DOHH2 (cell line): Measurements from ENCODE around the gene DSG2.

Experiments used
- EZH2phosphoT487 ChIP-seq: fragments of 200-600 bp; sonication (generic); IDR thresholded peaks from 2 replicates; pipeline ENCODE4 v1.6.1; 2017; ENCODE audit warnings: borderline replicate concordance, mild to moderate bottlenecking, antibody characterized with exemption, low read length, moderate library complexity, mixed read lengths
- TF ChIP-seq, protein P1 (sequence below): fragments of 200-600 bp; sonication (generic); IDR thresholded peaks from one replicate; pipeline ENCODE4 v1.5.1; 2014; ENCODE audit warnings: antibody characterized with exemption, mild to moderate bottlenecking, low read depth, low read length; ENCODE audit not compliant: poor library complexity, severe bottlenecking

DNA sequence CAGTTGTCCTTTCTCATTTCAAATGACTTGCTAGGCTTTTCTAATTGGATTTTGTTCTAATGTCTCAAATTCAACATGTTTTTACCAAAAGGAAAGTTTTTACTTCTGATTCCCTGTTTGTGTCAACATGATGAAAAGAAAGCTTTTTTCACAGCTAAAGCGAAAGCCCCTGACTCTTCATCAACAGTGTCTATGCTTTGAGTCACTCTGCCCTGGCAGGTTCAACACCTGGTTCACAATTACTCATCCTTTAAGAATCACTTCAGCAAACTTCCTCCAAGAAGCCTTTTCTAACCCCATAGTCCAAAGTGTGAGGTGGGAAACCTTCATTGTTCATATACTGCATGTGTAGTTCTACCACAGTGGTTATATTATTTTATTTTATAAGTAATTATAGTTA is 7.6 kb upstream of the DSG2 start:
- TF ChIP-seq, protein P1, sequence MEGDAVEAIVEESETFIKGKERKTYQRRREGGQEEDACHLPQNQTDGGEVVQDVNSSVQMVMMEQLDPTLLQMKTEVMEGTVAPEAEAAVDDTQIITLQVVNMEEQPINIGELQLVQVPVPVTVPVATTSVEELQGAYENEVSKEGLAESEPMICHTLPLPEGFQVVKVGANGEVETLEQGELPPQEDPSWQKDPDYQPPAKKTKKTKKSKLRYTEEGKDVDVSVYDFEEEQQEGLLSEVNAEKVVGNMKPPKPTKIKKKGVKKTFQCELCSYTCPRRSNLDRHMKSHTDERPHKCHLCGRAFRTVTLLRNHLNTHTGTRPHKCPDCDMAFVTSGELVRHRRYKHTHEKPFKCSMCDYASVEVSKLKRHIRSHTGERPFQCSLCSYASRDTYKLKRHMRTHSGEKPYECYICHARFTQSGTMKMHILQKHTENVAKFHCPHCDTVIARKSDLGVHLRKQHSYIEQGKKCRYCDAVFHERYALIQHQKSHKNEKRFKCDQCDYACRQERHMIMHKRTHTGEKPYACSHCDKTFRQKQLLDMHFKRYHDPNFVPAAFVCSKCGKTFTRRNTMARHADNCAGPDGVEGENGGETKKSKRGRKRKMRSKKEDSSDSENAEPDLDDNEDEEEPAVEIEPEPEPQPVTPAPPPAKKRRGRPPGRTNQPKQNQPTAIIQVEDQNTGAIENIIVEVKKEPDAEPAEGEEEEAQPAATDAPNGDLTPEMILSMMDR = no peak
- TF ChIP-seq EZH2phosphoT487 = no peak
